ENCODE measurements around the gene ATP9A.
"Not testable (repeated sequence)": the region's sequence is repeated elsewhere in the genome, so short reads cannot be mapped to it uniquely, and the experiment has no call there.

The ATP9A gene

DNA sequence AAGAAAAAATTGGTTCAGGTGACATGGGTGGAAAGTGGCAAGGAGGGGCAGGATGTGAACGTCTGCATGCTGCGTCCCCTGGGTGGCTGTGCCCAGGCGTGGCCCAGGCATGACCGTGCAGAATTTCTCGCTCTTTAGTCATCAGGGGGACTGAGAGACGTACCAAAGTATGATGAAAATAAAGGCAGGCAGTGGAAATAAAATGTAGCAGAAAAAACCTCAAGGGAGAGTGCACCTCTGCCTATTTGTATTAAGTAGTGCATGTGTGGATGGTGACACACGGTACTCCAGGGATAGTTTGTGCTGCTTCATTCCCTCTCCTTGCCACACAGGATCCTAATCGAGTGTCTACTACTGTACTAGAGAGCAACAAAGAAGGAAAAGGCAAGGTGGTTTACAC is 81.1 kb downstream of the ATP9A start:
- no peak for TF ChIP-seq SPI1 (IDR thresholded peaks at IDR 0.05; ENCODE audit: borderline replicate concordance, low read depth)
- TF ChIP-seq POLR2AphosphoS5 (IDR thresholded peaks at IDR 0.05; ENCODE audit: low read depth), result no peak
- TF ChIP-seq, protein P1, sequence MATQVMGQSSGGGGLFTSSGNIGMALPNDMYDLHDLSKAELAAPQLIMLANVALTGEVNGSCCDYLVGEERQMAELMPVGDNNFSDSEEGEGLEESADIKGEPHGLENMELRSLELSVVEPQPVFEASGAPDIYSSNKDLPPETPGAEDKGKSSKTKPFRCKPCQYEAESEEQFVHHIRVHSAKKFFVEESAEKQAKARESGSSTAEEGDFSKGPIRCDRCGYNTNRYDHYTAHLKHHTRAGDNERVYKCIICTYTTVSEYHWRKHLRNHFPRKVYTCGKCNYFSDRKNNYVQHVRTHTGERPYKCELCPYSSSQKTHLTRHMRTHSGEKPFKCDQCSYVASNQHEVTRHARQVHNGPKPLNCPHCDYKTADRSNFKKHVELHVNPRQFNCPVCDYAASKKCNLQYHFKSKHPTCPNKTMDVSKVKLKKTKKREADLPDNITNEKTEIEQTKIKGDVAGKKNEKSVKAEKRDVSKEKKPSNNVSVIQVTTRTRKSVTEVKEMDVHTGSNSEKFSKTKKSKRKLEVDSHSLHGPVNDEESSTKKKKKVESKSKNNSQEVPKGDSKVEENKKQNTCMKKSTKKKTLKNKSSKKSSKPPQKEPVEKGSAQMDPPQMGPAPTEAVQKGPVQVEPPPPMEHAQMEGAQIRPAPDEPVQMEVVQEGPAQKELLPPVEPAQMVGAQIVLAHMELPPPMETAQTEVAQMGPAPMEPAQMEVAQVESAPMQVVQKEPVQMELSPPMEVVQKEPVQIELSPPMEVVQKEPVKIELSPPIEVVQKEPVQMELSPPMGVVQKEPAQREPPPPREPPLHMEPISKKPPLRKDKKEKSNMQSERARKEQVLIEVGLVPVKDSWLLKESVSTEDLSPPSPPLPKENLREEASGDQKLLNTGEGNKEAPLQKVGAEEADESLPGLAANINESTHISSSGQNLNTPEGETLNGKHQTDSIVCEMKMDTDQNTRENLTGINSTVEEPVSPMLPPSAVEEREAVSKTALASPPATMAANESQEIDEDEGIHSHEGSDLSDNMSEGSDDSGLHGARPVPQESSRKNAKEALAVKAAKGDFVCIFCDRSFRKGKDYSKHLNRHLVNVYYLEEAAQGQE (IDR thresholded peaks at IDR 0.05; ENCODE audit: insufficient replicate concordance, low read depth), result no peak
- TF ChIP-seq GABPA (IDR thresholded peaks at IDR 0.05; ENCODE audit: low read depth), result no peak
- no peak overlapping the region for H3K27ac ChIP-seq (replicated peaks)
- no peak for DNase-seq (ENCODE audit: low read depth in 1 of 2, low spot score in 1 of 2)
- H3K27me3 ChIP-seq (ENCODE audit: insufficient read depth, poor library complexity, severe bottlenecking), result no peaks in the 10 kb centered on the region
- H3K4me3 ChIP-seq (replicated peaks; ENCODE audit: insufficient read depth, low read length), result no peak overlapping the region

DNA sequence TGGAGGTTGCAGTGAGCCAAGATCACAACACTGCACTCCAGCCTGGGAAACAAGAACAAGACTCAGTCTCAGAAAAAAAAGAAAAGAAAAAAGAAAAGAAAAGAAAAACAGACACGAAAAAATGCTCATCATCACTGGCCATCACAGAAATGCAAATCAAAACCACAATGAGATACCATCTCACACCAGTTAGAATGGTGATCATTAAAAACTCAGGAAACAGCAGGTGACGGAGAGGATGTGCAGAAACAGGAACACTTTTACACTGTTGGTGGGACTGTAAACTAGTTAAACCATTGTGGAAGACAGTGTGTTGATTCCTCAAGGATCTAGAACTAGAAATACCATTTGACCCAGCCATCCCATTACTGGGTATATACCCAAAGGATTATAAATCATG is 82.7 kb downstream of the ATP9A start:
- DNase-seq (ENCODE audit: low read depth in 1 of 2, low spot score in 1 of 2); H3K27me3 ChIP-seq (ENCODE audit: insufficient read depth, poor library complexity, severe bottlenecking); H3K4me3 ChIP-seq (replicated peaks; ENCODE audit: insufficient read depth, low read length); H3K27ac ChIP-seq (replicated peaks): not testable (repeated sequence)

DNA sequence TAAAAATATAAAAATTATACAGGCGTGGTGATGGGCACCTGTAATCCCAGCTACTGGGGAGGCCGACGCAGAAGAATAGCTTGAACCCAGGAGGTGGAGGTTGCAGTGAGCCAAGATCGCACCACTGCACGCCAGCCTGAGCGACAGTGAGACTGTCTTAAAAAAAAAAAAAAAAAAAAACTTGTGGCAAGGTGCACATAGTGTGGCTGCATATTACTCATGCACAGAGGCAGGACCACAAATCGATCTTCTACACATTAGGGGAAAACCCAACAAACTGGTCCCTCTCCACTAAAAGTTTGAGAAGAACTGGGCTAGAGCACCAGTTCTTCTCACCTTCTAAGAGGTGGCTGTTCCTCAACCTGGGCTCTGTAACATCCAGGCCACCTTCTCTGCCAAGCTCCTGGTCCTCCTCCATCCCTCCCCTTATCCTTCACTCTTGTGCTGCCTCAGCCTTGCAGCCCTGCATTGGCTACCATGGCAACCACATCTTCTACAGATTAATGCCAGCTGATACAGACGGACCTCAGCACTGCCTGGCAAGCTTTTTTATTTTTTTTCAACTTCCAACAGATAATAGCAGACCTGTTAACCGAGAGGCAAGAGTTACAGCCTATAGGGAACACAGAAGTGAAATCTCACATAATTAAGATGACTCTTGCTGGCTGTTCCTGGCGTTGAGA is 88.0 kb downstream of the ATP9A start:
- DNase-seq (ENCODE audit: low read depth in 1 of 2, low spot score in 1 of 2), result no peak
- TF ChIP-seq POLR2AphosphoS5 (IDR thresholded peaks at IDR 0.05; ENCODE audit: low read depth), result no peak
- no peak for TF ChIP-seq GABPA (IDR thresholded peaks at IDR 0.05; ENCODE audit: low read depth)
- TF ChIP-seq SPI1 (IDR thresholded peaks at IDR 0.05; ENCODE audit: borderline replicate concordance, low read depth), result no peak
- TF ChIP-seq, protein P2, sequence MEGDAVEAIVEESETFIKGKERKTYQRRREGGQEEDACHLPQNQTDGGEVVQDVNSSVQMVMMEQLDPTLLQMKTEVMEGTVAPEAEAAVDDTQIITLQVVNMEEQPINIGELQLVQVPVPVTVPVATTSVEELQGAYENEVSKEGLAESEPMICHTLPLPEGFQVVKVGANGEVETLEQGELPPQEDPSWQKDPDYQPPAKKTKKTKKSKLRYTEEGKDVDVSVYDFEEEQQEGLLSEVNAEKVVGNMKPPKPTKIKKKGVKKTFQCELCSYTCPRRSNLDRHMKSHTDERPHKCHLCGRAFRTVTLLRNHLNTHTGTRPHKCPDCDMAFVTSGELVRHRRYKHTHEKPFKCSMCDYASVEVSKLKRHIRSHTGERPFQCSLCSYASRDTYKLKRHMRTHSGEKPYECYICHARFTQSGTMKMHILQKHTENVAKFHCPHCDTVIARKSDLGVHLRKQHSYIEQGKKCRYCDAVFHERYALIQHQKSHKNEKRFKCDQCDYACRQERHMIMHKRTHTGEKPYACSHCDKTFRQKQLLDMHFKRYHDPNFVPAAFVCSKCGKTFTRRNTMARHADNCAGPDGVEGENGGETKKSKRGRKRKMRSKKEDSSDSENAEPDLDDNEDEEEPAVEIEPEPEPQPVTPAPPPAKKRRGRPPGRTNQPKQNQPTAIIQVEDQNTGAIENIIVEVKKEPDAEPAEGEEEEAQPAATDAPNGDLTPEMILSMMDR (IDR thresholded peaks at IDR 0.05; ENCODE audit: insufficient read depth, low read length), result no peak
- TF ChIP-seq, protein P1 (IDR thresholded peaks at IDR 0.05; ENCODE audit: insufficient replicate concordance, low read depth), result no peak
- Histone ChIP-seq H3K27me3 (ENCODE audit: insufficient read depth, poor library complexity, severe bottlenecking) (no peaks in the 10 kb centered on the region), H3K27ac (replicated peaks) (no peak overlapping the region), H3K4me3 (replicated peaks; ENCODE audit: insufficient read depth, low read length) (no peak overlapping the region)

DNA sequence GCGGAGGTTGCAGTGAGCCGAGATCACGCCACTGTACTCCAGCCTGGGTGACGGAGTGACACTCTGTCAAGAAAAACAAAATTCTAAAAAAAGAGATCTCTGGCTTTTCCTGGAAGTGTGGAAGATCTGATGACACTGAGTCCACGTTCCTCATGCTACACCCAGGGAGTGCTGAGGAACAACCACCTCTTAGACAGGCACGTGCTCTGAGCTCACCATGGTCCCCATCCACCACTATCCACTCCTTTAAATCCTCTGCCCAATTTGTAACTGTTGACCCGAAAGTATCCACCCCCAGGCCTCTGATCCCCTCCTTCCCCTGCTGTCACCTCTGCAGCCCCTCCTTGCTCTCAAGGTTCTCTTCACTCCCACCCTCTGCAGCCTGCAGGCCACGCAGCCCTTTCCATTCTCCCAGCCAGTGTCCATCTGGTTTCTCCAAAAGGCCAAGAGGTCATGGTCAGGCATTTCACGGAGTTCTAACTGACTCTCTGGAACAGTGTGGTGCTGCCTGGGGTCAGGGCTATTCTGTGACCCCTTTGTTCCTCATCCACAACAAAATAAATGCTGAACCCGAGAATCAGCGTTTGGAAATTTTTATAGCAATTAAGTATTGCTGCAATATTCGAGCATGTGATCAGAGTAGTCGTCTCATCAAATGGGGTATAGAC is 88.8 kb downstream of the ATP9A start:
- Histone ChIP-seq H3K27ac (replicated peaks) (no peak overlapping the region), H3K27me3 (ENCODE audit: insufficient read depth, poor library complexity, severe bottlenecking) (no peaks in the 10 kb centered on the region), H3K4me3 (replicated peaks; ENCODE audit: insufficient read depth, low read length) (no peak overlapping the region)
- no peak for DNase-seq (ENCODE audit: low read depth in 1 of 2, low spot score in 1 of 2)
- TF ChIP-seq, protein P1 (IDR thresholded peaks at IDR 0.05; ENCODE audit: insufficient replicate concordance, low read depth), result no peak

All from HL-60 (cell line).